ENCODE measurements around the gene GAB1.

Gene GAB1

GRCh38 chr4:143514901-143515300 is 178.2 kb downstream of the GAB1 start:
- peaks cover 48% of the 10 kb centered on the region for H3K36me3 Mint-ChIP-seq (ENCODE audit: low read depth)
- H3K4me1 Mint-ChIP-seq = peaks cover 54% of the 10 kb centered on the region
- peak overlapping the region; percentile 99 for H3K4me3 Mint-ChIP-seq
- ATAC-seq (no peak), DNase-seq (no peak)
- H3K27ac Mint-ChIP-seq = peak overlapping the region; percentile 96
- H3K27me3 Mint-ChIP-seq = no peaks in the 10 kb centered on the region
- no peaks in the 10 kb centered on the region for H3K9me3 Mint-ChIP-seq

- peak overlapping the region; percentile 99 for H3K4me3 Mint-ChIP-seq
- DNase-seq = no peak
- no peaks in the 10 kb centered on the region for H3K27me3 Mint-ChIP-seq
- H3K4me1 Mint-ChIP-seq = peaks cover 61% of the 10 kb centered on the region
- H3K9me3 Mint-ChIP-seq = no peaks in the 10 kb centered on the region
- peaks cover 54% of the 10 kb centered on the region for H3K36me3 Mint-ChIP-seq (ENCODE audit: low read depth)
- H3K27ac Mint-ChIP-seq = peak overlapping the region; percentile 53
- no peak for ATAC-seq
These were observed 179.2 kb downstream of the GAB1 start for GRCh38 chr4:143515905-143516304.

GRCh38 chr4:143517764-143518163 is 181.1 kb downstream of the GAB1 start:
- no peak overlapping the region for H3K27ac Mint-ChIP-seq

More at GRCh38 chr4:143517764-143518163, 181.1 kb downstream of the GAB1 start:
- H3K4me3 Mint-ChIP-seq = no peak overlapping the region
- DNase-seq (no peak), ATAC-seq (no peak)
- H3K4me1 Mint-ChIP-seq = peaks cover 70% of the 10 kb centered on the region
- H3K27me3 Mint-ChIP-seq = no peaks in the 10 kb centered on the region
- no peaks in the 10 kb centered on the region for H3K9me3 Mint-ChIP-seq
- H3K36me3 Mint-ChIP-seq (ENCODE audit: low read depth) = peaks cover 66% of the 10 kb centered on the region
